ENCODE results near the gene PDGFB. TPM values are rescaled to one million over a fixed set of nuclear protein-coding genes. Genes with fewer than 3 reads are reported as not detected.
A peak's percentile ranks its signal among the peaks of the same experiment; 100 is the strongest.

PDGFB gene
- total RNA-seq, 2 donors from 2014 or later = 10.8 to 12.6 TPM

GRCh38 chr22:39177456-39177775, 67.4 kb downstream of the PDGFB start:
- Histone ChIP-seq H3K36me3 (no peaks in the 10 kb centered on the region), H3K4me1 (ENCODE audit: control insufficient read depth in 1 of 2, low read depth in 2 of 2) (peaks cover 28 to 32% of the 10 kb centered on the region in 2 donors), H3K27me3 (replicated peaks; ENCODE audit: insufficient read depth) (no peaks in the 10 kb centered on the region), H3K4me3 (no peak overlapping the region), H3K27ac (no peak overlapping the region), H3K9me3 (no peaks in the 10 kb centered on the region)
- DNase-seq (ENCODE audit: low spot score) = no peak
- ATAC-seq (ENCODE audit: insufficient number of reproducible peaks, low FRiP score, low read depth) = no peak
- TF ChIP-seq CTCF (IDR thresholded peaks at IDR 0.05) = no peak

DNA sequence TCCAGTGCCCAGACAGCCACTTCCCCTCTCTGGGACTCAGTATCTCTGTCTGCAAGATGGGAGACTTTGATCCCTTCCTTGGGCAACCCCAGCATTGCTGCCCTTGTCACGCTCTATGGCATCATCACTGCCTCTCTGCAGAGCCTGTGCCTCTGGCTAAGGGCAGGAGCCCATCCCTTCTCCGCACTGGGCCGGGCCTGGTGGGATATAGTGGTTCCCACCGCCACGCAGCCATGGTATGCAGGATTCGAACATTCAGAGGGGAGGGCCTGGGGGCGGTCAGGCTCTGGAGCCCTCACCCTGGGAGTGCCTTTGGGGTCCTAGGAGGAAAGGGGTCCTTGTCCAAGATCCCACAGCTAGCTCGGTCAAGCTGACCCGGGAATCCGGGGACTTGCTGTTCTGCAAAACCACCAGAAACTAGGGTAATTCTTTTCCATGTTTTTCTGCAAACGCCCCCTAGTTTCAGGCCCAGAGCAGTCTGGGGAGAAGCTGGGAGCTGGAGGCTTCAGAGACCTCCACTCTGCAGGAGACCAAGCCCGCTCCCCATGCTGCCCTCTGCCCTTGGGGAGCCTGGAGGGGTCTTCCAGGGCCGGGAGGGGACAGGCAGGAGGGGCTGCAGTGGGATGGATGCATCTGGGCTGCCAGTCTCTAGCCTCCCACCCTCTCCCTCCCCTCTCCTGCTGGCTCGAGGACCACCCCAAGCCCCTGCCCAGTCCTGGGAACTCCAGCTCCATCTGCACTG, 67.9 kb downstream of the PDGFB start:
- no peak for ATAC-seq (ENCODE audit: insufficient number of reproducible peaks, low FRiP score, low read depth)
- H3K27ac ChIP-seq = peak overlapping the region in 1 of 2 donors; percentile 72

DNA sequence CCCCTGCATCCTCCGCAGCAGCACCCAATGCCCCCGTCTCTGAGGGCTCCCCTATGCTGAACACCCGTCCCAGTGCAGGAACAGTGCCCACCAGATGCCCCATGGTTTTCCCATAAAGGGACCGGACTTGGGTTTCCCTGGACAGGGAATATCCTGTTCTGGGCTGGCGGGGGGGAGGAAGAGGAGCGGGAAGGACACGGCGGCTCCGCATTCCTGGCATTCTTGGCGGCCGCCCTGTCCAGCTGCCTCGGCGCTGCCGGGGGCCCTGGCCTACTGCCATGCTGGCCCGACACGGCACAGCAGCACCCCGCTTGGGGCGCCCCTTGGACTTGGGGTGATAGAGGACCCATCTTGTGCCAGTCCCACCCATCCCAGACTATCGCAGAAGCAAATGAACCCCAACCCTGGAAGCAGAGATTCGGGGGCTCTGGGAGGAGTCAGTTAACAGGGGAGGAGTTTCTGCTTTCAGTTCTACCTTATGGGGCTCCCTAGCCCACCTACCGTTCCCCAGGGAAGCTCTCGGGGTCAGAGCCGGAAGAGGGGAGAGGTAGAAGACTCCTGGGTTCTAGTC, 68.6 kb downstream of the PDGFB start:
- Histone ChIP-seq H3K36me3 (no peaks in the 10 kb centered on the region), H3K4me3 (peak overlapping the region; percentile 44), H3K27me3 (replicated peaks; ENCODE audit: insufficient read depth) (no peaks in the 10 kb centered on the region), H3K27ac (peak overlapping the region in 1 of 2 donors; percentile 72), H3K4me1 (ENCODE audit: control insufficient read depth in 1 of 2, low read depth in 2 of 2) (peaks cover 28 to 34% of the 10 kb centered on the region in 2 donors), H3K9me3 (no peaks in the 10 kb centered on the region)
- no peak for TF ChIP-seq CTCF (IDR thresholded peaks at IDR 0.05)
- no peak for DNase-seq (ENCODE audit: low spot score)
- ATAC-seq (ENCODE audit: insufficient number of reproducible peaks, low FRiP score, low read depth) = no peak

More for the DNA sequence above, 67.9 kb downstream of the PDGFB start:
- Histone ChIP-seq H3K4me1 (ENCODE audit: control insufficient read depth in 1 of 2, low read depth in 2 of 2) (peaks cover 28 to 32% of the 10 kb centered on the region in 2 donors), H3K9me3 (no peaks in the 10 kb centered on the region), H3K27me3 (replicated peaks; ENCODE audit: insufficient read depth) (no peaks in the 10 kb centered on the region), H3K36me3 (no peaks in the 10 kb centered on the region), H3K4me3 (no peak overlapping the region)
- no peak for TF ChIP-seq CTCF (IDR thresholded peaks at IDR 0.05)
- DNase-seq (ENCODE audit: low spot score) = no peak

DNA sequence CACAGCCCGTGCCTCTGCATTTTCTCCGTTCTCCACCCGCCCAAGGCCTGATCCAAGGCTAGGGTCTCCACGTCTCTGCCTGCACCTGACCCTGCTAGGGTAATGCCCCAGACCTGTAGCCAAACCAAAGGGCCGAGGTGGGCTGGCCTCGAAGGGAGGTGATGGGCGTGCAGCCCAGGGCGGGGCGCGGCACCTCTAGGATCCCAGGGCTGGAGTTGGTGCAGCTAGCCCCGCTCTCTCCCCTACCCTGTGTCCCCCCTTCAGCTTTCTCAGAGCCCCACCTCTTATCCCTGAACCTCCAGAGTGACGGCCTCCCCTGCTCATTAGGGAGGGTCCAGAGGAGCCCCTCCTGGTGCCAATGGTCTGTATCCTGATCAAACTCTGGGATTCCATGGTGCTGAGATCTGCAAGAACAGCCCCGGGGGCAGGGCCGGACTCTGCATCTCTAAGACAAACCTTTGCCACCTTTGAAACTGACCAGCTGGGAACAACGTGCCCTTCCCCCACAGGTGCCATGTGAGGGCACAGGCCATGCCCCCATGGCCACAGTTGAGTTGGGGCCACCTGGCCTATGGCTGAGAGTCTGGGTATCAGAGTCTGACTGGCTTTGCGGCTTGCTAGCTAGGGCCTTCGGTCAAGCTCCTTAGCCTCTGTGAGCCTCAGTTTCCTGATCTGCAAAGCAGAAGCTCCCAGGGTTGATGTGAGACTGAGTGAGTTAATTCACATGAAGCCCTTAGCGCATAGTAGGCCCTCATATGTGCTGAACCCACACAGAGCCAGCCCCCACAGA, 69.2 kb downstream of the PDGFB start:
- H3K4me3 ChIP-seq = peak overlapping the region; percentile 44
- H3K9me3 ChIP-seq = no peaks in the 10 kb centered on the region
- H3K36me3 ChIP-seq = no peaks in the 10 kb centered on the region
- H3K4me1 ChIP-seq (ENCODE audit: control insufficient read depth in 1 of 2, low read depth in 2 of 2) = peaks cover 31 to 38% of the 10 kb centered on the region in 2 donors
- DNase-seq (ENCODE audit: low spot score) (no peak), ATAC-seq (ENCODE audit: insufficient number of reproducible peaks, low FRiP score, low read depth) (no peak)
- no peak for TF ChIP-seq CTCF (IDR thresholded peaks at IDR 0.05)
- no peaks in the 10 kb centered on the region for H3K27me3 ChIP-seq (replicated peaks; ENCODE audit: insufficient read depth)
- H3K27ac ChIP-seq = peak overlapping the region in 1 of 2 donors; percentile 72

Data from thoracic aorta (tissue), 2 donors.